HG03095 (cell line): ENCODE measurements around the gene TMEM151B.
A peak's percentile ranks its signal among the peaks of the same experiment; 100 is the strongest.
"Not testable (repeated sequence)": the region's sequence is repeated elsewhere in the genome, so short reads cannot be mapped to it uniquely, and the experiment has no call there.

Experiments
- ATAC-seq: cut with Tn5 transposase; IDR thresholded peaks from one replicate; pipeline ENCODE4 v1.9.1; 2021; ENCODE audit warnings: moderate library complexity; ENCODE audit not compliant: unreplicated experiment

The TMEM151B gene

DNA sequence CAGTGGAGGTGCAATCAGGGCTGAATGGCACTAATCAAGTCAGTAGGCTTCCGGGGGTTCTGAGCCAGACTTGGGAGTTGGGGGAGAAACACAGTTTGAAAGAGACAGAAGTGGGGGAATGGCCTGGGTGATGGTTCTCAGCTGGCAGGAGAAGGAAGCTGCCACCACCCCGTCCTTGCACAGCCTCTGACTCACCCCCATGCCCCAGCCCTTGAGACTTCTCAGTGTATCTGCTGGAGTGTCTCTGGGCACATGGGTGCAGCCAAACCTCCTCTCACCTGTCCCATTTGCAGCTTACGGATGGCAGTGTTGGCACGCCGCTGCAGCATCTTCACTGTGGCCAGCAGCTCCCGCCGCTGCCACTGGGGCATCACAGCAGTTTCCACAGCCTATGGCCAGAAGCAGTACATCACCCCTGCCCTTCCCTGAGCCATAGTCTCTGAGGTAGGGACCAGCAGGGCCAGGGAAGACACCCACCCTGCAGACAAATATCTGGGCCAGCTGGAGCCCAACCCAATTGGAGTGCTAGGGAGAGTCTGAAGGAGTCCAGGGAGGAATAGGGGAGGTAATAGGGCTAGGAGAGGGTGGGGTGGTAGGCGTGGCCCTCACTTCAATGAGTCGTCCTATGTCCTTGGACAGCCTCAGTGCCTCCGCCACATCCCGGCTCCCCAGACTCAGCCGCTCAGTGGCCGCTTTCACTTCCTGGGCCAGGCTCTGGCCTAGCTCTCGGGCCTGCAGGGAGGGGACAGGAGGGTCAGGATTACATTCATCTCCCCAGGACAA is 31.7 kb downstream of the TMEM151B start:
- no peak for ATAC-seq

DNA sequence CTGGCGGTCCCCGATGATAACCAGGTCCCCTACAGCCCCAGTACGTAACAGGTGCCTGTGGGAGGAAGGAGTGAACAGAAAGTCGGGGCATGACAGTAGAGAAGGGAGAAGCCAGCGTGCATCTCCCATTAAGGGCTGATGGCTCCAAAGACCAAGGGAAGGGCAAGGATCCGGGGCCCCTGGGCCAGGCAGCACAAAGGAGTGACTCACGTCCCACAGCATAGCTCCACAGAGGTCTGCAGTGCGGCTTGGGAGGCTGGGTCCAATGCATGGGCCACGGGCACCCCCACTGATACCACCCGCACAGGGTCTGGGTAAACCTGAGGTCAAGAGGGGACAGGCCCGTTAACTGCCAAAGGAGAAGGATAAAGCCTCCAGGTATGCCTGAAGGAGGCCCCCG is 32.6 kb downstream of the TMEM151B start:
- ATAC-seq = no peak

DNA sequence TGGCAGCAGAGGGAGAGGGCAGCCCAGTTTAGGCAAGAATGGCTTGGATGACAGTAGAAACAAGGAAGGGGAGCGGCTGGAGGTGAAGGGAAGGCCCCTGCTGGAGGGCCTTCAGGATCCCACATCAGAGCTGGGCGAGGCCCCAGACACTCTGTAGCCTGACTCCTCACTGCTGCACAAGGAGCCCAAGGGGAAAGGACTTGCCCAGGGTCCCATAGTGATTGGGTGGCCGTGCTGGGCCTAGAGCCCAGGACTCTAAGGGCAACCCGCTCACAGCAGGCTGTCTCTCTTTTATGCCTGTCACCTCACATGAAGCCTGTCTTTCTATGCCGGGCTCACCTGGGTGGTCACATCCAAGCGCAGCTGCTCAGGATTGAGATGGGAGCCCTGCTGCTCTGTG is 33.6 kb downstream of the TMEM151B start:
- no peak for ATAC-seq

GRCh38 chr6:44304282-44305199 is 34.3 kb downstream of the TMEM151B start:
- no peak for ATAC-seq

GRCh38 chr6:44305200-44305725 is 35.0 kb downstream of the TMEM151B start:
- no peak for ATAC-seq

GRCh38 chr6:44306710-44307109 is 36.5 kb downstream of the TMEM151B start:
- no peak for ATAC-seq

GRCh38 chr6:44307217-44307616 is 37.0 kb downstream of the TMEM151B start:
- ATAC-seq = no peak

- ATAC-seq = no peak
Measured at GRCh38 chr6:44309092-44309491, 38.8 kb downstream of the TMEM151B start.

DNA sequence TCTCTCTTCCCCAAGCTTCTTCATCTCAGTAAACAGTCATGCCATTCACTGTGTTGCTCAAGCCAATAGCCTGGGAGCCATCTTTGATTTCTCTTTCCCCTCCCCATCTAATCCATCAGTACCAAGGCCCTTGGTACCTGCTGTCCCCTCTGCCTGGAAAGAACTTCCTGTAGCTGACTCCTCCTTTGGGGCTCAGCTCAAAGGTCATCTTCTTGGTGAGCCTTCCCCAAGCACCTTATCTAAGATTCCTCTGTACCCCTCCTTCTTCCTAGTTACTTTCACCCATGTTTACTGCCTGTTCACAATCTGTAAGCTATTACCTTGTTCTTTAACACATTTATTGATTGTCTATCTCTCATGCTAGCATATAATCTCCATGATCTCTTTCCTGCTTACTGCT is 39.4 kb downstream of the TMEM151B start:
- ATAC-seq = no peak

- ATAC-seq = no peak
Measured at GRCh38 chr6:44310241-44310640, 40.0 kb downstream of the TMEM151B start.

DNA sequence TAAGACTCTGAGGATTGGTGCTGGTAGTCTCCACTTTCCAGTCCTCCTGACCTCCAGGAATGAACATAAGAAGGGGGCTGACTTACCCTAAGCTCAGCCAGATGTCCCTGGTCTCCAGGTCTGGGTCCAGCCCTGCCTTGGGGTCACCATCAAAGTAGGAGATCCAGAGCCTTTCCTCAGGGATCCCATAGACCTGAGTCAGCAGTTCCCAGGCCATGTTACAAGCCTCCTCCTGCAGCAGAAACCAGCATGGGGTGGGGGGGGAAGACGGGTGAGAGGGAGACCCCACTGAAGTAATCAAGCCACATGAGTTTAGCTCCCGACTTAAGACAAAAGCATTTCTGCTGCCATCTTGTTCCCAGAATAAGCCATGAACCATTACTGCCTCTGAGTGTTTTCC is 41.1 kb downstream of the TMEM151B start:
- no peak for ATAC-seq

GRCh38 chr6:44311767-44312166 is 41.5 kb downstream of the TMEM151B start:
- ATAC-seq = no peak

DNA sequence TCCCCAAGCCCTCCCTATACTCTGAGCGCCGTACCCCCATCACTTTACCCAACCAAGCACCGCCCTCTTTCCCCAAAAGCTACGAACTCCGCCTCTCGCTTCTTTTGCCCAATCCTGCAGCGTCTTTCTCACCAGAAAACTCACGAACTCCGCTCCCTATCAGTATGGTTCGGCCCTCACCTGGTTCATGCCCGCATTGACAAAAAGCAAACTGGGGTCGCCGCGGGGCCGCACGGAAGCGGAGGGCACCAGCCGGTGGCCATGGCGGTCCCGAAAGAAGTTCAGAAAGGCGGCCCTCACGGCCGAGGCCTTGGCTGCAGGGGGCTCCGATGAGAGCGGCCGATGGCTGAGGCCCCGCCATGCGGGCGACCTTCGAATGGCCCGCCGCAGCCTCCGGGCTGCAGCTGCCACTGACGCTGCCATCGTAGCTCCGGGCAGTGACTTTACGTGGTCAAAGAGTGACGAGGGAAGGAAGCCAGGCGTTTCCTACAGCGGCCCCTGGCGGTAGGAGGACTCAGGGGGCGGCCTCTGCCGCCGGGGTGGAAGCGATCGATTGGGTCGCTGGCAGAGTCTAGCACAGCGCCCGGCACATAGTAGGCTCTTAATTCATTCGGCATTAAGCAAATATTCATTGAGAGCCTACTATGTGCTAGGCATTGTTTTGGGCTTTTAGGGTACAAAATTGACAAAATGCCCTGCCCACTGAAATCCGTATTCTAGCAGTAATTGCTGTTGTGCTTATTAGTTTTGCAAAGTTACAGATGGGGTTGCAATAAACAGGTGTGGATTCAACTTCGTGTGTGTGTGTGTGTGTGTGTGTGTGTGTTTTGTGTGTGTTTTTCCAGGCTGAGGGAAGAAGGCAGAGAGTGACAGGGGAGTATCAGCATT is 42.9 kb downstream of the TMEM151B start, which contains the start of gene AARS2:
Gene AARS2 (minus strand): TSS at position 447 of the 888 bp plus-strand sequence. CDS start 24 bp downstream, at position 423.
- peak; percentile 97 for ATAC-seq

- not testable (repeated sequence) for ATAC-seq
Measured at GRCh38 chr6:44314657-44315056, 44.4 kb downstream of the TMEM151B start.

GRCh38 chr6:44315516-44315915 is 45.3 kb downstream of the TMEM151B start:
- no peak for ATAC-seq

GRCh38 chr6:44315951-44316350 is 45.7 kb downstream of the TMEM151B start:
- ATAC-seq = no peak

- ATAC-seq = no peak
Measured at GRCh38 chr6:44316481-44316880, 46.2 kb downstream of the TMEM151B start.

GRCh38 chr6:44317136-44317631 is 46.9 kb downstream of the TMEM151B start:
- ATAC-seq = not testable (repeated sequence)

DNA sequence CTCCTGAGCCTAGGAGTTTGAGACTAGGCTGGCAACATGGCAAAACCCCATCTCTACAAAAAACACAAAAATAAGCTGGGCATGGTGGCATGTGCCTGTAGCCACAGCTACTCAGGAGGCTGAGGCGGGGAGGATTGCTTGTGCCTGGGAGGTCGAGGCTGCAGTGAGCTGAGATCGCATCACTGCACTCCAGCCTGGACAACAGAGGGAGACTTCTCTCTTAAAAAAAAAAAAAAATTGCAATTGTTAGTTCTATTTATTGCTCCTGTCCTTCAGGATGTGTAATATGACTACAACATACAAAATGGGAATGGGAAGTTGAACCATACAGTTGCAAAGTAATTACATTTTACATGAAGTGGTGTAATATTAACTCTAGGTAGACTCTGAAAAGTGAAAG is 51.0 kb downstream of the TMEM151B start:
- no peak for ATAC-seq

GRCh38 chr6:44327096-44327495 is 56.8 kb downstream of the TMEM151B start:
- no peak for ATAC-seq
